Esophagus squamous epithelium (tissue), 5 donors: Measurements from ENCODE around the gene LGALS7. TPM values are rescaled to one million over a fixed set of nuclear protein-coding genes. Genes with fewer than 3 reads are reported as not detected.

ENCODE experiments used
- DNase-seq: peaks from one replicate; lab custom pipeline; 2025; lab: John Stamatoyannopoulos, UW
- H3K27ac ChIP-seq, 4 donors: fragments of 200-600 bp; sonication (generic); one replicate each; pipeline ENCODE4 v1.5.1; 2016 to 2019; ENCODE audit warnings: mild to moderate bottlenecking in 1 of 4
- H3K27me3 ChIP-seq, 4 donors: fragments of 200-600 bp; sonication (generic); 1 replicate in 3 of 4; 2 replicates in 1 of 4; pipeline versions ENCODE4 v1.5.1 to v1.6.0; 2017 to 2021; ENCODE audit warnings: antibody characterized with exemption in 1 of 4
- H3K36me3 ChIP-seq, 3 donors: fragments of 200-600 bp; sonication (generic); one replicate each; pipeline ENCODE4 v1.5.1; 2016 to 2019
- H3K4me1 ChIP-seq, 3 donors: fragments of 200-600 bp; sonication (generic); one replicate each; pipeline ENCODE4 v1.5.1; 2017 to 2019
- H3K4me3 ChIP-seq, 4 donors: fragments of 200-600 bp; sonication (generic); 1 replicate in 3 of 4; 2 replicates in 1 of 4; pipeline ENCODE4 v1.5.1; 2016 to 2019; ENCODE audit warnings: mild to moderate bottlenecking in 2 of 4, moderate library complexity in 1 of 4
- H3K9me3 ChIP-seq, 3 donors: fragments of 200-600 bp; sonication (generic); one replicate each; pipeline ENCODE4 v1.5.1; 2016 to 2019
- POLR2A ChIP-seq, 4 donors: fragments of 450-650 bp; IDR thresholded peaks; one replicate each; pipeline ENCODE4 v1.6.1; 2017; ENCODE audit warnings: antibody characterized with exemption in 4 of 4, mild to moderate bottlenecking in 4 of 4, moderate library complexity in 3 of 4
- WGBS, 2 donors: methylation state at CpG; one replicate each; pipeline ENCODE4 v1.1.5; 2018; 5-methylcytosine and 5-hydroxymethylcytosine counted together
- intact Hi-C: fragments of 100-400 bp; cut with DNase I; formaldehyde crosslinking; loops from one replicate; pipeline ENCODE4 v1.15.0; 2022
- total RNA-seq, 4 donors: library from RNA; depleted of rRNA; stranded (reverse); fragments of >200 nt; gene quantifications; one replicate each; pipeline ENCODE4 v1.1.0, GENCODE V29; 2016
- TF ChIP-seq, protein P1 (sequence below), 6 experiments: fragments of 450-650 bp in 4 of 6; fragments of 200-600 bp in 2 of 6; sonication (generic) in 2 of 6; IDR thresholded peaks; one replicate each; pipeline ENCODE4 v1.5.1; 2016 to 2019; ENCODE audit warnings: antibody characterized with exemption in 6 of 6, mild to moderate bottlenecking in 4 of 6, moderate library complexity in 4 of 6
- donor health status: DM: yes; HTN: yes; CAD: no.

Gene LGALS7
- total RNA-seq, 4 donors from 2014 or later: 7.1 to 266 (median 114) TPM

- intact Hi-C loops: no loop called here
- DNase-seq: no peak
- H3K36me3 ChIP-seq: no peaks in the 10 kb centered on the region
- no peak overlapping the region for H3K4me3 ChIP-seq
- TF ChIP-seq, protein P1, sequence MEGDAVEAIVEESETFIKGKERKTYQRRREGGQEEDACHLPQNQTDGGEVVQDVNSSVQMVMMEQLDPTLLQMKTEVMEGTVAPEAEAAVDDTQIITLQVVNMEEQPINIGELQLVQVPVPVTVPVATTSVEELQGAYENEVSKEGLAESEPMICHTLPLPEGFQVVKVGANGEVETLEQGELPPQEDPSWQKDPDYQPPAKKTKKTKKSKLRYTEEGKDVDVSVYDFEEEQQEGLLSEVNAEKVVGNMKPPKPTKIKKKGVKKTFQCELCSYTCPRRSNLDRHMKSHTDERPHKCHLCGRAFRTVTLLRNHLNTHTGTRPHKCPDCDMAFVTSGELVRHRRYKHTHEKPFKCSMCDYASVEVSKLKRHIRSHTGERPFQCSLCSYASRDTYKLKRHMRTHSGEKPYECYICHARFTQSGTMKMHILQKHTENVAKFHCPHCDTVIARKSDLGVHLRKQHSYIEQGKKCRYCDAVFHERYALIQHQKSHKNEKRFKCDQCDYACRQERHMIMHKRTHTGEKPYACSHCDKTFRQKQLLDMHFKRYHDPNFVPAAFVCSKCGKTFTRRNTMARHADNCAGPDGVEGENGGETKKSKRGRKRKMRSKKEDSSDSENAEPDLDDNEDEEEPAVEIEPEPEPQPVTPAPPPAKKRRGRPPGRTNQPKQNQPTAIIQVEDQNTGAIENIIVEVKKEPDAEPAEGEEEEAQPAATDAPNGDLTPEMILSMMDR (IDR thresholded peaks at IDR 0.05): no peak
- TF ChIP-seq POLR2A (IDR thresholded peaks at IDR 0.05): no peak
- H3K9me3 ChIP-seq: no peaks in the 10 kb centered on the region
- peaks cover 0 to 9% (median 4%) of the 10 kb centered on the region in 3 donors for H3K4me1 ChIP-seq
- 83 to 93% methylated on average over 3 to 5 of the region's 6 CpGs for WGBS, 2 donors
- H3K27ac ChIP-seq: no peak overlapping the region
- H3K27me3 ChIP-seq: no peaks in the 10 kb centered on the region
Observed at GRCh38 chr19:38742906-38743305, 30.4 kb downstream of the LGALS7 start.

DNA sequence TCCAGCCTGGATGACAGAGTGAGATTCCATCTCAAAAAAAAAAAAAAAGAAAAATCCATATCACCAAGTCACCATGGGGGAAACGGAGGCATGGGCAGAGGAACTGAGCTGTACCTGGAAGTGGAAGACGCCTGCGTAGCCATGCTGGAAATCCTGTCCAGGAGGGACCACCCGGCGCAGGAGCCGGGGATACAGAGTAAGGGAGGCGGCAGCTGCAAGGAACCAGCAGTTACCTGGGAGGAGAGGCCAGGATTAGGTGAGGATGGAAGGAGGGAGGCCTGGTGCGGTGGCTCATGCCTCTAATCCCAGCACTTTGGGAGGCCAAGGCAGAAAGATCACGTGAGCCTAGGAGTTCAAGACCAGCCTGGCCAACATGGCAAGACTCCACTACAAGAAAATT, 31.0 kb downstream of the LGALS7 start:
- H3K27ac ChIP-seq: no peak overlapping the region
- H3K4me1 ChIP-seq: peaks cover under 1 to 13% (median 4%) of the 10 kb centered on the region in 3 donors
- H3K27me3 ChIP-seq: no peaks in the 10 kb centered on the region
- H3K36me3 ChIP-seq: no peaks in the 10 kb centered on the region
- H3K4me3 ChIP-seq: no peak overlapping the region
- WGBS, 2 donors: 89 to 93% methylated on average over 8 to 9 of the region's 9 CpGs
- no peak for DNase-seq
- TF ChIP-seq POLR2A (IDR thresholded peaks at IDR 0.05): no peak
- TF ChIP-seq, protein P1 (IDR thresholded peaks at IDR 0.05): no peak
- no peaks in the 10 kb centered on the region for H3K9me3 ChIP-seq
- intact Hi-C loops: no loop called here

GRCh38 chr19:38741670-38742069, 31.6 kb downstream of the LGALS7 start:
- no peaks in the 10 kb centered on the region for H3K36me3 ChIP-seq
- no peak for DNase-seq
- H3K27me3 ChIP-seq: no peaks in the 10 kb centered on the region
- intact Hi-C loops: no loop called here
- WGBS, 2 donors: 87 to 90% methylated on average over 3 to 4 of the region's 15 CpGs
- no peaks in the 10 kb centered on the region for H3K9me3 ChIP-seq
- H3K4me3 ChIP-seq: no peak overlapping the region
- H3K27ac ChIP-seq: no peak overlapping the region
- no peak for TF ChIP-seq POLR2A (IDR thresholded peaks at IDR 0.05)
- TF ChIP-seq, protein P1 (IDR thresholded peaks at IDR 0.05): no peak
- H3K4me1 ChIP-seq: peaks cover 5 to 19% (median 7%) of the 10 kb centered on the region in 3 donors

- H3K4me1 ChIP-seq: peaks cover 12 to 26% (median 14%) of the 10 kb centered on the region in 3 donors
- no peak for DNase-seq
- H3K36me3 ChIP-seq: no peaks in the 10 kb centered on the region
- no peaks in the 10 kb centered on the region for H3K9me3 ChIP-seq
- TF ChIP-seq, protein P1 (IDR thresholded peaks at IDR 0.05): no peak
- no peak for TF ChIP-seq POLR2A (IDR thresholded peaks at IDR 0.05)
- H3K27me3 ChIP-seq: no peaks in the 10 kb centered on the region
- H3K27ac ChIP-seq: no peak overlapping the region
- no peak overlapping the region for H3K4me3 ChIP-seq
- 96 to 100% methylated on average over 2 of the region's 2 CpGs for WGBS, 2 donors
- intact Hi-C loops: no loop called here
Observed at GRCh38 chr19:38740932-38741331, 32.4 kb downstream of the LGALS7 start.

DNA sequence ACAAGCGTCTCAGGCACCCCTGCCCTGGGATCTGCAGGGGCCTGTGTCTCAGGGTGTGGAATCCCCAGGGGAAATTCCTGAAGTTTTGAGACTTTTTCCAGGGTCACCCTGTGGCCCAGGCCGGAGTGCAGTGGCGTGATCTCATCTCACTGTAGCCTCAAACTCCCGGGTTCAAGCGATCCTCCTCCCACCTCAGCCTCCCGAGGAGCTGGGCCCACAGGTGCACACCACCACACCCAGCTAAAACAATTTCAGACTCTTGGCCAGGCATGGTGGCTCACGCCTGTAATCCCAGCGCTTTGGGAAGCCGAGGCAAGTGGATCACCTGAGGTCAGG, 33.1 kb downstream of the LGALS7 start:
- H3K4me1 ChIP-seq: peaks cover 14 to 30% (median 17%) of the 10 kb centered on the region in 3 donors
- no peaks in the 10 kb centered on the region for H3K27me3 ChIP-seq

More for the DNA sequence above, 33.1 kb downstream of the LGALS7 start:
- H3K27ac ChIP-seq: no peak overlapping the region
- no peaks in the 10 kb centered on the region for H3K9me3 ChIP-seq
- TF ChIP-seq, protein P1 (IDR thresholded peaks at IDR 0.05): no peak
- no peak for TF ChIP-seq POLR2A (IDR thresholded peaks at IDR 0.05)
- no peak overlapping the region for H3K4me3 ChIP-seq
- no peak for DNase-seq
- intact Hi-C loops: no loop called here
- no peaks in the 10 kb centered on the region for H3K36me3 ChIP-seq
- 20 to 35% methylated on average over 2 to 6 of the region's 9 CpGs for whole genome bisulfite sequencing, 2 donors
